IMR-90 (cell line): ENCODE results near the gene ZW10.

Experiments
- CHD1 ChIP-seq: IDR thresholded peaks from 2 replicates; pipeline ENCODE4 v1.6.1; 2012; ENCODE audit warnings: low read depth, low read length, improper control_type of control experiment
- CTCF ChIP-seq: conservative IDR thresholded peaks from 2 replicates; pipeline ENCODE4 v1.5.1; 2012; ENCODE audit warnings: mild to moderate bottlenecking, low read depth, low read length, improper control_type of control experiment
- NFE2L2 ChIP-seq: fragments of 150-350 bp; IDR thresholded peaks from 2 replicates; pipeline ENCODE4 v1.6.1; 2016; ENCODE audit warnings: low read depth, mild to moderate bottlenecking, low read length
- POLR2A ChIP-seq: IDR thresholded peaks from 2 replicates; pipeline ENCODE4 v1.6.1; 2012; ENCODE audit warnings: mild to moderate bottlenecking, low read depth, low read length
- RCOR1 ChIP-seq: IDR thresholded peaks from 2 replicates; pipeline ENCODE4 v1.6.1; 2012; ENCODE audit warnings: mild to moderate bottlenecking, low read length, improper control_type of control experiment; ENCODE audit not compliant: insufficient replicate concordance
- RFX5 ChIP-seq: IDR thresholded peaks from 2 replicates; pipeline ENCODE4 v1.8.0; 2012; ENCODE audit warnings: low read depth, mild to moderate bottlenecking, low read length, moderate library complexity
- SMC3 ChIP-seq: fragments of 150-350 bp; IDR thresholded peaks from 2 replicates; pipeline ENCODE4 v1.6.1; 2016; ENCODE audit warnings: low read depth, mild to moderate bottlenecking, antibody characterized with exemption, low read length, moderate library complexity

- TF ChIP-seq POLR2A (no peak), CTCF (no peak), SMC3 (no peak), RCOR1 (no peak), NFE2L2 (no peak), RFX5 (no peak), CHD1 (no peak)
These were observed 43.7 kb upstream of the ZW10 start for GRCh38 chr11:113817162-113817561.
